A673 (cell line): ENCODE data around the gene STIL.

Experiments
- EZH2 ChIP-seq: fragments of 200-600 bp; sonication (generic); IDR thresholded peaks from 2 replicates; pipeline ENCODE4 v1.6.1; 2017; ENCODE audit warnings: borderline replicate concordance, low read depth, mild to moderate bottlenecking, mixed read lengths, antibody characterized with exemption, low read length; ENCODE audit not compliant: poor library complexity, severe bottlenecking
- TF ChIP-seq, protein P1 (sequence below): fragments of 300-800, 200-600 bp; sonication (generic); conservative IDR thresholded peaks from 2 replicates; pipeline ENCODE4 v1.5.1; 2017; ENCODE audit warnings: low read depth, mild to moderate bottlenecking, antibody characterized with exemption, low read length, moderate library complexity, mixed read lengths

DNA sequence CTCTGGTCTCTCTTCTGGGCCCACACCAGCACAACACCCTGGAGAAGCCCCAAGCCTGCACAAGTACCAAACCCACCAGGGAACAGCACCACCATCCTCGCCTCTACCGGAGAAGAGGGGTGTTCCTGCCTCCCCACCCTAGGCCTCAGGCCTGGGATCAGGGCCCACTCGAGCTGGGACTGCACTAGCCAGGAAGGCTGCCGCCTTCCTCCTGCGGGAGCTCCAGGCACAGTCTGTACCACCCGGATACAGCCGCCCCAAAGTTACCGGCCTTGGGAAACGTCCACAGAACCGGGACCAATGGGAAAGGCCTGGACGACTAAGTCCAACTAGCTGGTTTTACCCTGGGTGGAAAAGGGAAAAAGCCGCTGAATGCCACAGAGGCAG lies 85.3 kb downstream of the STIL start:
- TF ChIP-seq EZH2, result no peak
- TF ChIP-seq, protein P1, sequence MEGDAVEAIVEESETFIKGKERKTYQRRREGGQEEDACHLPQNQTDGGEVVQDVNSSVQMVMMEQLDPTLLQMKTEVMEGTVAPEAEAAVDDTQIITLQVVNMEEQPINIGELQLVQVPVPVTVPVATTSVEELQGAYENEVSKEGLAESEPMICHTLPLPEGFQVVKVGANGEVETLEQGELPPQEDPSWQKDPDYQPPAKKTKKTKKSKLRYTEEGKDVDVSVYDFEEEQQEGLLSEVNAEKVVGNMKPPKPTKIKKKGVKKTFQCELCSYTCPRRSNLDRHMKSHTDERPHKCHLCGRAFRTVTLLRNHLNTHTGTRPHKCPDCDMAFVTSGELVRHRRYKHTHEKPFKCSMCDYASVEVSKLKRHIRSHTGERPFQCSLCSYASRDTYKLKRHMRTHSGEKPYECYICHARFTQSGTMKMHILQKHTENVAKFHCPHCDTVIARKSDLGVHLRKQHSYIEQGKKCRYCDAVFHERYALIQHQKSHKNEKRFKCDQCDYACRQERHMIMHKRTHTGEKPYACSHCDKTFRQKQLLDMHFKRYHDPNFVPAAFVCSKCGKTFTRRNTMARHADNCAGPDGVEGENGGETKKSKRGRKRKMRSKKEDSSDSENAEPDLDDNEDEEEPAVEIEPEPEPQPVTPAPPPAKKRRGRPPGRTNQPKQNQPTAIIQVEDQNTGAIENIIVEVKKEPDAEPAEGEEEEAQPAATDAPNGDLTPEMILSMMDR, result no peak
